Measurements from ENCODE around the gene LINGO4. TPM values are rescaled to one million over a fixed set of nuclear protein-coding genes. Genes with fewer than 3 reads are reported as not detected.
A peak's percentile ranks its signal among the peaks of the same experiment; 100 is the strongest.

Gene LINGO4
- total and polyA plus RNA-seq, 4 donors: 0.05 to 0.40 (median 0.12) TPM; not detected in 1

DNA sequence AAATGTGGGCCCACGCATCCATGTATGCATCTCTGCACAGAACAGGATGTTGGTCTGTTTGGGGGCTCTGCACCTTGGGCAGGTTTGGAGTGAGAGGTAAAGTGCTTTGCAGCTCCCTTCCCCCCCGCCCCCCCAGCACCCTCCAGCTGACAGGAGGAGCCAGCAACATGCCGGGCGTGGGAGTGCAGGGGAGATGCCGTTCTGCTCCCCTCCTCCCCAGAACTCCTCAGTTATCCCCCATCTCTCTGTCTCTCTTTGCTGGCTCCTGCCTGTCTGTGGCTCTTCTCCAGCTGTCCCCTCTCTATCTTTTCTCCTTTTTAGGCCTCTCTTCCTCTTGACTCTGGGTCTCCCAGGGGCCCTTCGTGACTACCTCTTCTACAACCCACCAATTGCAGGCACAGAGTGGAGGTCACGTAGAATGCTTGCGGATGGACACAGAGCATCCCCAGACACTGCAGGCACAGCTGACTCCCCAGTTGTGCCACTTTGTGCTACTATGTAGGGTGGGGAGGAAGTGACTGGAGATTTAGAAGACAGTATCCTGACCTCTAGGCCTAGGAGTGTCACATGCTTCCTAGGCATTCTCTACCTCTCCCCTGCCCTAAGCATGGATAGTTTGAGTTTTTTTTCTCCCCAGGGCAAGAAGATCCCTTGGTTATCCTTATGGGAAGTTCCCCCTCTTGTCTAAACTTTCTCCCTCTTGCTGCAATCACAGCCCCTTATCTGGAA lies 28.1 kb upstream of the LINGO4 start:
- Histone ChIP-seq H3K36me3 (ENCODE audit: control insufficient read depth in 4 of 4, insufficient read depth in 4 of 4, low read length in 4 of 4) (no peaks in the 10 kb centered on the region), H3K4me3 (no peak overlapping the region), H3K9me3 (ENCODE audit: control insufficient read depth in 4 of 4, insufficient read depth in 3 of 4, low read length in 3 of 4) (no peaks in the 10 kb centered on the region), H3K9ac (ENCODE audit: insufficient read depth in 1 of 2, low read length in 2 of 2) (no peak overlapping the region), H3K27me3 (ENCODE audit: control insufficient read depth in 3 of 3, insufficient read depth in 3 of 3, low read length in 2 of 3) (peaks cover 0 to 16% (median 15%) of the 10 kb centered on the region in 3 donors), H3K27ac (ENCODE audit: low read depth in 1 of 2, low read length in 1 of 2) (no peak overlapping the region), H3K4me1 (ENCODE audit: control insufficient read depth in 5 of 5, insufficient read depth in 5 of 5, low read length in 5 of 5) (peaks cover 0 to 30% (median 19%) of the 10 kb centered on the region in 5 donors)
- whole genome bisulfite sequencing, 2 donors: 85 to 91% methylated on average over 7 to 8 of the region's 8 CpGs
- TF ChIP-seq, protein P1, sequence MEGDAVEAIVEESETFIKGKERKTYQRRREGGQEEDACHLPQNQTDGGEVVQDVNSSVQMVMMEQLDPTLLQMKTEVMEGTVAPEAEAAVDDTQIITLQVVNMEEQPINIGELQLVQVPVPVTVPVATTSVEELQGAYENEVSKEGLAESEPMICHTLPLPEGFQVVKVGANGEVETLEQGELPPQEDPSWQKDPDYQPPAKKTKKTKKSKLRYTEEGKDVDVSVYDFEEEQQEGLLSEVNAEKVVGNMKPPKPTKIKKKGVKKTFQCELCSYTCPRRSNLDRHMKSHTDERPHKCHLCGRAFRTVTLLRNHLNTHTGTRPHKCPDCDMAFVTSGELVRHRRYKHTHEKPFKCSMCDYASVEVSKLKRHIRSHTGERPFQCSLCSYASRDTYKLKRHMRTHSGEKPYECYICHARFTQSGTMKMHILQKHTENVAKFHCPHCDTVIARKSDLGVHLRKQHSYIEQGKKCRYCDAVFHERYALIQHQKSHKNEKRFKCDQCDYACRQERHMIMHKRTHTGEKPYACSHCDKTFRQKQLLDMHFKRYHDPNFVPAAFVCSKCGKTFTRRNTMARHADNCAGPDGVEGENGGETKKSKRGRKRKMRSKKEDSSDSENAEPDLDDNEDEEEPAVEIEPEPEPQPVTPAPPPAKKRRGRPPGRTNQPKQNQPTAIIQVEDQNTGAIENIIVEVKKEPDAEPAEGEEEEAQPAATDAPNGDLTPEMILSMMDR (IDR thresholded peaks at IDR 0.05; ENCODE audit: control extremely low read depth, extremely low read depth): no peak
- DNase-seq (no peak), ATAC-seq (ENCODE audit: insufficient read depth, low FRiP score) (no peak)

DNA sequence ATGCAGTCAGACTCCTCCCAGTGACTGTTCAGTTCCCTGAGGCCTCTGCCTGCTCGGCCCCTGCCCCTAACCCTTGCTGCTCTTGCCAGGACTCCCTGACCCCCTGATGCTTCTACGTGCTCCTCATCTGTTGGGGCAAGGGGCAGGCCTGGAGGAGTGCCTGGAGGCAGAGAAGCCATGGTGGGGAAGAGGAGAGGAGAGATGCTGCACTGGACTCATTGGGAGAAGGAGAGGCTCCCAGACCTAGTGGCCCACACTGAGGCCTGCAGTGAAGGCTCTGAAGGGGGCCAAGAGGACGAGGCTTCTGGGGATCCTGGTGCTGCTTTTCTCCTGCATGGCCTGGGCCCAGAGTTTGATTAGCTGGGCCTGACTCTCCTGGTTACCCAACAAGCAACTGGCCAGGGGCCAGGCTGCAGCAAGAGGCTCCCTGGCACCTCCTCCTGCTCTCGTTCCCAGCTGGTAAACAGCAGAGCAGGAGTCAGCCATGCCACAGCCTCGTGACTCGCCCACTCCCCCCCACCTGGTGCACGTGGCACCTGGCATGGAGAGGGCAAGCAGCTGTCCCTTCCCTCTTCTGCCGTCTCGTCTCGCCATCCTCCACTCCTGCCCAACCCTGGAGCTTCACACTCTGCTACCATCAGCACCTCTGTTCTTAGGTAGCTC lies 27.2 kb upstream of the LINGO4 start:
- ATAC-seq (ENCODE audit: insufficient read depth, low FRiP score): peak; percentile 10
- DNase-seq: peak; percentile 60 to 86 (median 63)
- 51 to 62% methylated on average over 10 of the region's 10 CpGs for WGBS, 2 donors
- no peak overlapping the region for H3K9ac ChIP-seq (ENCODE audit: insufficient read depth in 1 of 2, low read length in 2 of 2)
- TF ChIP-seq, protein P1 (IDR thresholded peaks at IDR 0.05; ENCODE audit: control extremely low read depth, extremely low read depth): no peak
- H3K4me3 ChIP-seq: no peak overlapping the region
- peak overlapping the region in 1 of 2 donors; percentile 44 for H3K27ac ChIP-seq (ENCODE audit: low read depth in 1 of 2, low read length in 1 of 2)
- H3K36me3 ChIP-seq (ENCODE audit: control insufficient read depth in 4 of 4, insufficient read depth in 4 of 4, low read length in 4 of 4): no peaks in the 10 kb centered on the region
- H3K4me1 ChIP-seq (ENCODE audit: control insufficient read depth in 5 of 5, insufficient read depth in 5 of 5, low read length in 5 of 5): peaks cover 0 to 27% (median 17%) of the 10 kb centered on the region in 5 donors
- peaks cover 0 to 12% (median 11%) of the 10 kb centered on the region in 3 donors for H3K27me3 ChIP-seq (ENCODE audit: control insufficient read depth in 3 of 3, insufficient read depth in 3 of 3, low read length in 2 of 3)
- H3K9me3 ChIP-seq (ENCODE audit: control insufficient read depth in 4 of 4, insufficient read depth in 3 of 4, low read length in 3 of 4): no peaks in the 10 kb centered on the region

DNA sequence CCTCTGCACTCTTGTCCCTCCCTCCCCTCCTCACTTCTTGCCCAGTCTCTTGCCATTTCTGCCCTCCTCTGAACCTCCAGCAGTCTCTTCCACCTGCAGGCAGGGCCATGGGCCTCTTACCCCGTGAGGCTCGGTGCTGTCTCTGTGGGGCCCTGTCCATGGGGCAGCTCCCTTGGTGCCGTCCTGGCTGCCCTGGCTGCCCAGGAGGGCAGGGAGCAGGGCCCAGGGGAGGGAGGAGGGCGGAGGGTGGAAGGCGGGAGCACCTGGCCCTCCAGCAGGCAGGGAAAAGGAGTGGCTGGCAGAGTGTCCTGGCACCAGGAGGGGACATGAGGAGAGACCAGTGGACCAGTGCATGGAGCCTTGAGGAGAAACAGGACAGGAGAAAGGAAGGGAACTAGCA lies 26.4 kb upstream of the LINGO4 start, which contains the start of gene RORC:
TSS of gene RORC (minus strand) at position 198 of the 400 bp plus-strand sequence. CDS start at position 160, 38 bp downstream.
- Histone ChIP-seq H3K27ac (ENCODE audit: low read depth in 1 of 2, low read length in 1 of 2) (peak within 1 kb of the TSS; percentile 73 to 81), H3K9ac (ENCODE audit: insufficient read depth in 1 of 2, low read length in 2 of 2) (peak within 1 kb of the TSS in 1 of 2 donors; percentile 32), H3K9me3 (ENCODE audit: control insufficient read depth in 4 of 4, insufficient read depth in 3 of 4, low read length in 3 of 4) (no peaks in the 10 kb centered on the region), H3K4me1 (ENCODE audit: control insufficient read depth in 5 of 5, insufficient read depth in 5 of 5, low read length in 5 of 5) (peaks cover 0 to 27% (median 12%) of the 10 kb centered on the region in 5 donors), H3K36me3 (ENCODE audit: control insufficient read depth in 4 of 4, insufficient read depth in 4 of 4, low read length in 4 of 4) (no peaks in the 10 kb centered on the region), H3K27me3 (ENCODE audit: control insufficient read depth in 3 of 3, insufficient read depth in 3 of 3, low read length in 2 of 3) (peaks cover 0 to 4% (median 3%) of the 10 kb centered on the region in 3 donors), H3K4me3 (peak within 1 kb of the TSS; percentile 26)
- no peak for DNase-seq
- TF ChIP-seq, protein P1 (IDR thresholded peaks at IDR 0.05; ENCODE audit: control extremely low read depth, extremely low read depth): no peak
- 61 to 71% methylated on average over 5 of the region's 5 CpGs for WGBS, 2 donors
- peak; percentile 45 for ATAC-seq (ENCODE audit: insufficient read depth, low FRiP score)

Measured in lung (tissue), 12 donors.